Esophagus muscularis mucosa (tissue), 4 donors: ENCODE results near the gene CCNA2. TPM values are rescaled to one million over a fixed set of nuclear protein-coding genes. Genes with fewer than 3 reads are reported as not detected.

Experiments used
- DNase-seq: peaks from one replicate; pipeline ENCODE4 v3.0.0-alpha.2; 2017; ENCODE audit errors: extremely low spot score
- H3K27ac ChIP-seq, 4 donors: fragments of 200-600 bp; sonication (generic); replicated peaks in 1 of 4; 1 replicate in 3 of 4; 2 replicates in 1 of 4; pipeline ENCODE4 v1.5.1; 2016 to 2019; ENCODE audit warnings: mild to moderate bottlenecking in 1 of 4
- H3K27me3 ChIP-seq, 4 donors: fragments of 200-600 bp; sonication (generic); one replicate each; pipeline versions ENCODE4 v1.5.1 to v1.6.0; 2016 to 2019
- H3K36me3 ChIP-seq, 4 donors: fragments of 200-600 bp; sonication (generic); one replicate each; pipeline ENCODE4 v1.5.1; 2016 to 2019
- H3K4me1 ChIP-seq, 4 donors: fragments of 200-600 bp; sonication (generic); one replicate each; pipeline ENCODE4 v1.5.1; 2016 to 2019
- H3K4me3 ChIP-seq, 4 donors: fragments of 200-600 bp; sonication (generic); 1 replicate in 2 of 4; 2 replicates in 2 of 4; pipeline ENCODE4 v1.5.1; 2016 to 2019; ENCODE audit warnings: mild to moderate bottlenecking in 4 of 4, moderate library complexity in 1 of 4
- H3K9me3 ChIP-seq, 4 donors: fragments of 200-600 bp; sonication (generic); 1 replicate in 3 of 4; 2 replicates in 1 of 4; pipeline ENCODE4 v1.5.1; 2016 to 2019
- CTCF ChIP-seq, 3 experiments: fragments of 200-600 bp in 2 of 3; fragments of 450-650 bp in 1 of 3; sonication (generic) in 2 of 3; IDR thresholded peaks; one replicate each; pipeline ENCODE4 v1.5.1; 2017 to 2019; ENCODE audit warnings: antibody characterized with exemption in 3 of 3, mild to moderate bottlenecking in 2 of 3, moderate library complexity in 1 of 3
- EP300 ChIP-seq: sonication (generic); formaldehyde crosslinking; IDR thresholded peaks from one replicate; pipeline ENCODE4 v1.6.1; 2017; ENCODE audit warnings: antibody characterized with exemption
- POLR2A ChIP-seq: fragments of 450-650 bp; IDR thresholded peaks from one replicate; pipeline ENCODE4 v1.6.1; 2017; ENCODE audit warnings: antibody characterized with exemption, moderate library complexity, mild to moderate bottlenecking, low read depth
- POLR2AphosphoS5 ChIP-seq, 2 donors: sonication (generic); formaldehyde crosslinking; IDR thresholded peaks; one replicate each; pipeline ENCODE4 v1.6.1; 2017; ENCODE audit warnings: antibody characterized with exemption in 2 of 2
- WGBS: methylation state at CpG from one replicate; pipeline ENCODE4 v1.1.5; 2018; 5-methylcytosine and 5-hydroxymethylcytosine counted together
- intact Hi-C: fragments of 100-400 bp; cut with DNase I; formaldehyde crosslinking; loops from one replicate; pipeline ENCODE4 v1.15.1; 2023
- total RNA-seq, 4 donors: library from RNA; depleted of rRNA; stranded (reverse); fragments of >200 nt; gene quantifications; one replicate each; pipeline versions ENCODE4 v1.1.0 to v1.2.1, GENCODE V29; 2016

Gene CCNA2
- total RNA-seq, 4 donors from 2014 or later, result 0.17 to 0.98 (median 0.54) TPM

GRCh38 chr4:121829511-121829910, 5.8 kb upstream of the CCNA2 start:
- Histone ChIP-seq H3K4me1 (peaks cover 0 to 7% (median 3%) of the 10 kb centered on the region in 4 donors), H3K27ac (no peak overlapping the region), H3K36me3 (peaks cover 17 to 79% (median 47%) of the 10 kb centered on the region in 4 donors), H3K4me3 (no peak overlapping the region), H3K9me3 (no peaks in the 10 kb centered on the region), H3K27me3 (no peaks in the 10 kb centered on the region)
- intact Hi-C loops, result loop anchor here (5.0 kb wide), 1 partner anchor 38 kb away; no protein-coding TSS in a partner anchor
- 76% methylated on average over 5 of the region's 5 CpGs for WGBS
- no peak for TF ChIP-seq EP300
- no peak for DNase-seq

- no peak for TF ChIP-seq CTCF (IDR thresholded peaks at IDR 0.05)
- no peak for TF ChIP-seq POLR2AphosphoS5 (IDR thresholded peaks at IDR 0.05)
- TF ChIP-seq EP300, result no peak
- TF ChIP-seq POLR2A, result no peak
- intact Hi-C loops, result loop anchor here (5.0 kb wide), 1 partner anchor 39 kb away; no protein-coding TSS in a partner anchor
- H3K27ac ChIP-seq, result no peak overlapping the region
These were observed 4.2 kb upstream of the CCNA2 start for GRCh38 chr4:121827853-121828252.

GRCh38 chr4:121824950-121825349, 1.3 kb upstream of the CCNA2 start:
- H3K27me3 ChIP-seq, result no peaks in the 10 kb centered on the region
- peaks cover 4 to 39% (median 17%) of the 10 kb centered on the region in 4 donors for H3K36me3 ChIP-seq
- peak overlapping the region in 1 of 4 donors; percentile 0 for H3K27ac ChIP-seq
- TF ChIP-seq CTCF (IDR thresholded peaks at IDR 0.05) (no peak), EP300 (no peak), POLR2A (no peak), POLR2AphosphoS5 (IDR thresholded peaks at IDR 0.05) (no peak)
- 23% methylated on average over 2 of the region's 2 CpGs for WGBS
- no peaks in the 10 kb centered on the region for H3K9me3 ChIP-seq
- H3K4me1 ChIP-seq, result peaks cover 5 to 20% (median 15%) of the 10 kb centered on the region in 4 donors
- DNase-seq, result no peak
- H3K4me3 ChIP-seq, result no peak overlapping the region
- intact Hi-C loops, result loop anchor here (5.0 kb wide), 1 partner anchor 42 kb away; no protein-coding TSS in a partner anchor

More at GRCh38 chr4:121827853-121828252, 4.2 kb upstream of the CCNA2 start:
- Histone ChIP-seq H3K27me3 (no peaks in the 10 kb centered on the region), H3K4me1 (peaks cover 5 to 18% (median 12%) of the 10 kb centered on the region in 4 donors), H3K9me3 (no peaks in the 10 kb centered on the region), H3K36me3 (peaks cover 12 to 62% (median 37%) of the 10 kb centered on the region in 4 donors), H3K4me3 (no peak overlapping the region)
- DNase-seq, result no peak
- WGBS, result 91% methylated on average over 1 of the region's 1 CpG

GRCh38 chr4:121824171-121824527, 466 bp upstream of the CCNA2 start:
- intact Hi-C loops, result no loop called here
- H3K27me3 ChIP-seq, result no peaks in the 10 kb centered on the region
- H3K9me3 ChIP-seq, result no peaks in the 10 kb centered on the region
- peak overlapping the region; percentile 73 to 83 (median 78) for H3K27ac ChIP-seq
- peaks cover 5 to 20% (median 15%) of the 10 kb centered on the region in 4 donors for H3K4me1 ChIP-seq
- peaks cover 0 to 36% (median 15%) of the 10 kb centered on the region in 4 donors for H3K36me3 ChIP-seq
- WGBS, result 4% methylated on average over 8 of the region's 8 CpGs
- no peak for DNase-seq
- no peak for TF ChIP-seq POLR2A
- peak overlapping the region; percentile 57 to 63 (median 60) for H3K4me3 ChIP-seq

- peak overlapping the region; percentile 57 to 63 (median 60) for H3K4me3 ChIP-seq
- peaks cover 5 to 20% (median 15%) of the 10 kb centered on the region in 4 donors for H3K4me1 ChIP-seq
- no peaks in the 10 kb centered on the region for H3K27me3 ChIP-seq
- TF ChIP-seq POLR2A, result no peak
- no peak for TF ChIP-seq CTCF (IDR thresholded peaks at IDR 0.05)
- no peak for TF ChIP-seq POLR2AphosphoS5 (IDR thresholded peaks at IDR 0.05)
- no peak for TF ChIP-seq EP300
- WGBS, result 1% methylated on average over 24 of the region's 30 CpGs
- peaks cover 8 to 38% (median 18%) of the 10 kb centered on the region in 4 donors for H3K36me3 ChIP-seq
- H3K27ac ChIP-seq, result peak overlapping the region in 1 of 4 donors; percentile 83
- no peaks in the 10 kb centered on the region for H3K9me3 ChIP-seq
- no peak for DNase-seq
- intact Hi-C loops, result no loop called here
These were observed 733 bp downstream of the CCNA2 start for GRCh38 chr4:121822796-121823504.
